B cell (primary cell): ENCODE results near the gene COPS8. TPM values are rescaled to one million over a fixed set of nuclear protein-coding genes. Genes with fewer than 3 reads are reported as not detected.

Experiments used
- ATAC-seq: fragments of 200-7000 bp; cut with Tn5 transposase; one replicate; pipeline ENCODE4 v1.10.0; 2021; ENCODE audit warnings: low read depth, mild to moderate bottlenecking, moderate number of reproducible peaks, moderate library complexity
- CTCF ChIA-PET: fragments of 350-600 bp; sonication (Branson Sonifier 250); formaldehyde crosslinking; loops from one replicate; lab custom pipeline; 2021; ENCODE audit warnings: antibody characterized with exemption, inconsistent platforms; lab: Charles Lee
- POLR2A ChIA-PET: fragments of 350-600 bp; sonication (Branson Sonifier 250); formaldehyde crosslinking; loops from one replicate; lab custom pipeline; 2021; ENCODE audit warnings: antibody characterized with exemption; lab: Charles Lee
- DNase-seq: peaks from one replicate; pipeline ENCODE4 v3.0.0; 2013
- H2AFZ ChIP-seq: 2 replicates; pipeline ENCODE4 v1.6.1; 2012; ENCODE audit warnings: mild to moderate bottlenecking, low read depth, low read length; ENCODE audit not compliant: insufficient read depth, poor library complexity, severe bottlenecking
- H3K27ac ChIP-seq, 2 donors: 1 replicate in 1 of 2; 2 replicates in 1 of 2; pipeline ENCODE4 v1.5.1; 2012 to 2013; ENCODE audit warnings: low read length in 2 of 2, mild to moderate bottlenecking in 2 of 2, moderate library complexity in 1 of 2
- H3K27me3 ChIP-seq, 4 experiments: fragments of 200-600 bp in 1 of 4; sonication (generic) in 1 of 4; replicated peaks in 1 of 4; 1 replicate in 2 of 4; 2 replicates in 2 of 4; pipeline versions ENCODE4 v1.6.1 to v1.7.0; 2013 to 2016; ENCODE audit warnings: low read length in 3 of 4, mild to moderate bottlenecking in 2 of 4, mixed read lengths in 1 of 4, moderate library complexity in 1 of 4; ENCODE audit not compliant: insufficient read depth in 4 of 4, control insufficient read depth in 3 of 4; ENCODE audit errors: control extremely low read depth in 1 of 4
- H3K36me3 ChIP-seq, 2 experiments: replicated peaks in 1 of 2; 1 replicate in 1 of 2; 2 replicates in 1 of 2; pipeline versions ENCODE4 v1.6.1 to v1.7.1; 2013; ENCODE audit warnings: low read length in 1 of 2; ENCODE audit not compliant: insufficient read depth in 2 of 2, control insufficient read depth in 1 of 2; ENCODE audit errors: control extremely low read depth in 1 of 2, extremely low read depth in 1 of 2
- H3K4me1 ChIP-seq, 2 donors: fragments of 200-600 bp in 1 of 2; sonication (generic) in 1 of 2; 1 replicate in 1 of 2; 2 replicates in 1 of 2; pipeline versions ENCODE4 v1.5.1 to v1.6.1; 2013 to 2017; ENCODE audit warnings: low read length in 2 of 2; ENCODE audit not compliant: control insufficient read depth in 2 of 2, insufficient read depth in 2 of 2
- H3K4me2 ChIP-seq: replicated peaks from 2 replicates; pipeline ENCODE3; 2012; ENCODE audit warnings: mild to moderate bottlenecking, low read depth, low read length; ENCODE audit not compliant: poor library complexity, severe bottlenecking
- H3K4me3 ChIP-seq, 5 experiments: fragments of 200-600 bp in 1 of 5; sonication (generic) in 1 of 5; 1 replicate in 3 of 5; 2 replicates in 2 of 5; pipeline versions ENCODE4 v1.5.1 to v1.7.0; 2011 to 2016; ENCODE audit warnings: low read length in 4 of 5, mild to moderate bottlenecking in 4 of 5, low read depth in 2 of 5, control low read depth in 1 of 5, moderate library complexity in 1 of 5; ENCODE audit not compliant: insufficient read depth in 1 of 5; ENCODE audit errors: control extremely low read depth in 1 of 5, extremely low read depth in 1 of 5
- H3K79me2 ChIP-seq: fragments of 200-600 bp; sonication (generic); one replicate; pipeline ENCODE4 v1.6.0; 2016; ENCODE audit warnings: low read length; ENCODE audit not compliant: control insufficient read depth, insufficient read depth
- H3K9ac ChIP-seq: fragments of 200-600 bp; sonication (generic); 2 replicates; pipeline ENCODE4 v1.6.1; 2017; ENCODE audit warnings: mild to moderate bottlenecking, low read length, moderate library complexity
- H3K9me3 ChIP-seq, 3 donors: one replicate each; pipeline versions ENCODE4 v1.6.1 to v1.7.1; 2013; ENCODE audit warnings: low read length in 2 of 3; ENCODE audit not compliant: control insufficient read depth in 2 of 3, insufficient read depth in 1 of 3; ENCODE audit errors: control extremely low read depth in 1 of 3
- H4K20me1 ChIP-seq: 2 replicates; pipeline ENCODE4 v1.6.0; 2012; ENCODE audit warnings: mild to moderate bottlenecking, low read length; ENCODE audit not compliant: insufficient read depth, control insufficient read depth, poor library complexity, severe bottlenecking
- H3K27ac Mint-ChIP-seq: one replicate; pipeline ENCODE4 v1.8.0; 2021; ENCODE audit warnings: mixed read lengths
- H3K27me3 Mint-ChIP-seq: one replicate; pipeline ENCODE4 v1.8.0; 2021; ENCODE audit warnings: mixed read lengths
- H3K4me1 Mint-ChIP-seq: one replicate; pipeline ENCODE4 v1.8.0; 2021; ENCODE audit warnings: mixed read lengths
- H3K4me3 Mint-ChIP-seq: one replicate; pipeline ENCODE4 v1.8.0; 2021; ENCODE audit warnings: mixed read lengths
- H3K9me3 Mint-ChIP-seq: one replicate; pipeline ENCODE4 v1.8.0; 2022; ENCODE audit warnings: mixed read lengths; ENCODE audit not compliant: insufficient read depth
- EZH2 ChIP-seq: IDR thresholded peaks from 2 replicates; pipeline ENCODE4 v1.6.1; 2012; ENCODE audit warnings: borderline replicate concordance, low read depth, mild to moderate bottlenecking, moderate library complexity, low read length; ENCODE audit not compliant: insufficient read depth, poor library complexity, severe bottlenecking
- WGBS: methylation state at CpG from one replicate; pipeline ENCODE4 v1.1.5; 2013; ENCODE audit warnings: missing lambda C conversion rate; ENCODE audit not compliant: insufficient coverage; 5-methylcytosine and 5-hydroxymethylcytosine counted together
- intact Hi-C: fragments of 100-400 bp; cut with micrococcal nuclease; formaldehyde crosslinking; loops from one replicate; pipeline ENCODE4 v1.10.0; 2022
- polyA plus RNA-seq: library from polyadenylated mRNA; depleted of rRNA; stranded (reverse); fragments of >200 nt; gene quantifications from 2 replicates; pipeline ENCODE4 v1.2.3, GENCODE V29; 2012
- total RNA-seq, 2 donors: library from RNA; stranded (reverse); fragments of 120-200 nt in 1 of 2; gene quantifications; 1 replicate in 1 of 2; 2 replicates in 1 of 2; pipeline versions ENCODE4 v1.2.3 to v1.2.4, GENCODE V29; 2013 to 2022
- TF ChIP-seq, protein P1 (sequence below): fragments of 200-600 bp; IDR thresholded peaks from one replicate; pipeline ENCODE4 v1.8.0; 2022; ENCODE audit warnings: antibody characterized with exemption, mild to moderate bottlenecking

COPS8 gene
- total and polyA plus RNA-seq, 2 donors (not counting 1 experiment from before 2014, with no cell fraction given), result 21.7 to 34.2 TPM

DNA sequence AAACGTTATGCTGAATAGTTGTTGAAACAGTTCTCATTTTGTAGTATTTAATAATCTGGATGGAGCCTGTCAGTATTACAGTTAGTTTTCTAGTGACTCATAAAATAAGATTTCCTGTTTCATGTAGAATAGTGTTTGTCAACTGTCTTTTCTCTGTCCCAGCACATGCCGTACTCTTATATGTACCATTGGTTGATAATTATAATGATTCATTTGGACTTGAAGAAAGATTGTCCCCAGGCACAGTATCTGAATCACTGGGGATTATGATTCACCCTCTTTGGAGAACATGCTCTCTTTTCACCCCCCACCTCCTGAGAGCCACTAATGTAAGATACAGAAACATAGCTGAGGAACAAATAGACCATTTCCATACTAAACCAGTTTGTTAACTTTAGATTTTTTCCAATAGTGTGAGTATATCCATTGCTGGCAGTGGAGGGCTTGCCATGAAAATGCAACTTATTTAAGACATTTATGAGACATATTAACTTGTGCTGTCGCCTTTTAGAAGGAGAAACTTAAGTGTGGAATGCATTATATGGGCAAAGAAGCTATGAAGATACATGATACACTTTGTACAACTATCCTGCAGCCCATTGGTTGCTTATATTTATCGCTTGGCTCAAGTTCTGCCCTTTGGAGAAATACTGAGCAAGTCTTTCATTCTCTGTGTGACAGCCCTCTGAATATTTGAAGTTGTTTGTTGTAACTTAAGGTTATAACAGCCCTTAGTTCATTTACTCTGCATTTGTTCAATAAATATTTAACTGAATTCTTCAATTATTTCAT lies 12.4 kb downstream of the COPS8 start:
- Mint-ChIP-seq H3K9me3 (no peaks in the 10 kb centered on the region), H3K27me3 (no peaks in the 10 kb centered on the region), H3K27ac (no peak overlapping the region), H3K4me1 (no peaks in the 10 kb centered on the region), H3K4me3 (no peak overlapping the region)
- POLR2A ChIA-PET, result no interaction called here
- Histone ChIP-seq H4K20me1 (peaks cover 3% of the 10 kb centered on the region), H3K9ac (no peak overlapping the region), H3K4me2 (no peak overlapping the region), H3K4me3 (no peak overlapping the region), H3K27me3 (no peaks in the 10 kb centered on the region), H3K36me3 (peaks cover 22 to 78% of the 10 kb centered on the region in 2 experiments), H3K4me1 (no peaks in the 10 kb centered on the region), H3K9me3 (no peaks in the 10 kb centered on the region), H2AFZ (no peak overlapping the region), H3K27ac (no peak overlapping the region), H3K79me2 (no peaks in the 10 kb centered on the region)
- no peak for DNase-seq
- intact Hi-C loops, result no loop called here
- CTCF ChIA-PET, result no interaction called here
- no peak for ATAC-seq
- TF ChIP-seq, protein P1, sequence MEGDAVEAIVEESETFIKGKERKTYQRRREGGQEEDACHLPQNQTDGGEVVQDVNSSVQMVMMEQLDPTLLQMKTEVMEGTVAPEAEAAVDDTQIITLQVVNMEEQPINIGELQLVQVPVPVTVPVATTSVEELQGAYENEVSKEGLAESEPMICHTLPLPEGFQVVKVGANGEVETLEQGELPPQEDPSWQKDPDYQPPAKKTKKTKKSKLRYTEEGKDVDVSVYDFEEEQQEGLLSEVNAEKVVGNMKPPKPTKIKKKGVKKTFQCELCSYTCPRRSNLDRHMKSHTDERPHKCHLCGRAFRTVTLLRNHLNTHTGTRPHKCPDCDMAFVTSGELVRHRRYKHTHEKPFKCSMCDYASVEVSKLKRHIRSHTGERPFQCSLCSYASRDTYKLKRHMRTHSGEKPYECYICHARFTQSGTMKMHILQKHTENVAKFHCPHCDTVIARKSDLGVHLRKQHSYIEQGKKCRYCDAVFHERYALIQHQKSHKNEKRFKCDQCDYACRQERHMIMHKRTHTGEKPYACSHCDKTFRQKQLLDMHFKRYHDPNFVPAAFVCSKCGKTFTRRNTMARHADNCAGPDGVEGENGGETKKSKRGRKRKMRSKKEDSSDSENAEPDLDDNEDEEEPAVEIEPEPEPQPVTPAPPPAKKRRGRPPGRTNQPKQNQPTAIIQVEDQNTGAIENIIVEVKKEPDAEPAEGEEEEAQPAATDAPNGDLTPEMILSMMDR, result no peak
- no peak for TF ChIP-seq EZH2
- WGBS, result no CpG with 5 or more reads among the region's 4 CpGs

DNA sequence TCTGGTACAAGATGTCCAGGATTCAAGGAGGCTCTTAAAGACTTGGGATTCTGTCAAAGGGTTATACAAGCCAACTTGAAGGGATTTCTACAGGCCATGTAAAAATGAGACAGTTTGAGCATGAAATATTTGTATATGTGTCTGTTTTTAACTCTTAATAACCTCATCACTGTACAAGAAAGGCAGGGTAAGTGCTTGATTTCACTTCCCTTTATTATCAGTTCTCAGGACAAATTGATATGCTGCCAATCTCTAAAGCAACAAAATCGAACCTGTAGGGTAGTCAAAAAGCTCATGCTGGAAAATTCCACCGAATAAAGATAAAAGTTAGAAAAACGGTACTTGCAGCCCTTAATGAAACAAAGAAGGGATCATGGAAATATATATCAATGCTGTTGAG lies 14.1 kb downstream of the COPS8 start:
- DNase-seq (no peak), ATAC-seq (no peak)
- Histone ChIP-seq H4K20me1 (no peaks in the 10 kb centered on the region), H3K9me3 (no peaks in the 10 kb centered on the region), H3K4me2 (no peak overlapping the region), H2AFZ (no peak overlapping the region), H3K27me3 (no peaks in the 10 kb centered on the region), H3K9ac (no peak overlapping the region), H3K27ac (no peak overlapping the region), H3K4me1 (no peaks in the 10 kb centered on the region), H3K36me3 (peaks cover 13 to 68% of the 10 kb centered on the region in 2 experiments), H3K4me3 (no peak overlapping the region), H3K79me2 (no peaks in the 10 kb centered on the region)
- ChIA-PET POLR2A (no interaction called here), CTCF (no interaction called here)
- TF ChIP-seq EZH2, result no peak
- TF ChIP-seq, protein P1, result no peak
- intact Hi-C loops, result no loop called here
- no peak overlapping the region for H3K4me3 Mint-ChIP-seq
- 96% methylated on average over 3 of the region's 3 CpGs for WGBS
- H3K27ac Mint-ChIP-seq, result no peak overlapping the region
- H3K9me3 Mint-ChIP-seq, result no peaks in the 10 kb centered on the region
- H3K4me1 Mint-ChIP-seq, result no peaks in the 10 kb centered on the region
- no peaks in the 10 kb centered on the region for H3K27me3 Mint-ChIP-seq
